ENCODE measurements around the gene CDH3. TPM values are rescaled to one million over a fixed set of nuclear protein-coding genes. Genes with fewer than 3 reads are reported as not detected.

Gene CDH3
- 0.32 and 2.2 TPM in 2 replicates for total RNA-seq

GRCh38 chr16:68644715-68645493 lies at the start of gene CDH3:
CDH3 (plus strand) TSS chr16:68645310; CDS start chr16:68645380, 70 bp downstream.
- peak; percentile 29 for DNase-seq (ENCODE audit: low read depth)
- no peak for TF ChIP-seq CTCF (IDR thresholded peaks at IDR 0.05; ENCODE audit: insufficient read depth, low read depth, low read length)
- H3K4me3 ChIP-seq (ENCODE audit: low read depth, low read length), result no peak within 1 kb of the TSS

GRCh38 chr16:68596266-68596665 lies 48.8 kb upstream of the CDH3 start:
- DNase-seq (ENCODE audit: low read depth), result no peak
- no peak overlapping the region for H3K4me3 ChIP-seq (ENCODE audit: low read depth, low read length)
- TF ChIP-seq CTCF (IDR thresholded peaks at IDR 0.05; ENCODE audit: insufficient read depth, low read depth, low read length), result no peak

GRCh38 chr16:68599586-68599985 lies 45.5 kb upstream of the CDH3 start:
- no peak overlapping the region for H3K4me3 ChIP-seq (ENCODE audit: low read depth, low read length)
- DNase-seq (ENCODE audit: low read depth), result no peak
- TF ChIP-seq CTCF (IDR thresholded peaks at IDR 0.05; ENCODE audit: insufficient read depth, low read depth, low read length), result no peak

GRCh38 chr16:68605746-68606145 lies 39.4 kb upstream of the CDH3 start:
- H3K4me3 ChIP-seq (ENCODE audit: low read depth, low read length), result no peak overlapping the region
- no peak for TF ChIP-seq CTCF (IDR thresholded peaks at IDR 0.05; ENCODE audit: insufficient read depth, low read depth, low read length)
- no peak for DNase-seq (ENCODE audit: low read depth)

- DNase-seq (ENCODE audit: low read depth), result no peak
- H3K4me3 ChIP-seq (ENCODE audit: low read depth, low read length), result no peak overlapping the region
- TF ChIP-seq CTCF (IDR thresholded peaks at IDR 0.05; ENCODE audit: insufficient read depth, low read depth, low read length), result no peak
Measured at GRCh38 chr16:68607443-68607842, 37.7 kb upstream of the CDH3 start.

- DNase-seq (ENCODE audit: low read depth), result no peak
- no peak overlapping the region for H3K4me3 ChIP-seq (ENCODE audit: low read depth, low read length)
- TF ChIP-seq CTCF (IDR thresholded peaks at IDR 0.05; ENCODE audit: insufficient read depth, low read depth, low read length), result no peak
Measured at GRCh38 chr16:68608330-68608729, 36.8 kb upstream of the CDH3 start.

GRCh38 chr16:68612996-68613395 lies 32.1 kb upstream of the CDH3 start:
- no peak overlapping the region for H3K4me3 ChIP-seq (ENCODE audit: low read depth, low read length)
- DNase-seq (ENCODE audit: low read depth), result no peak
- no peak for TF ChIP-seq CTCF (IDR thresholded peaks at IDR 0.05; ENCODE audit: insufficient read depth, low read depth, low read length)

Data from fibroblast of villous mesenchyme (primary cell).